Neural cell (in vitro differentiated cells): ENCODE data around the gene CBFA2T3. TPM values are rescaled to one million over a fixed set of nuclear protein-coding genes. Genes with fewer than 3 reads are reported as not detected.

Source experiments
- H2AFZ ChIP-seq: fragments of 200-600, 300-800 bp; sonication (generic), shearing (Covaris generic); 2 replicates; pipeline ENCODE4 v1.6.0; 2014; ENCODE audit warnings: low read depth, mild to moderate bottlenecking, antibody characterized with exemption, low read length, moderate library complexity
- H3F3A ChIP-seq: fragments of 200-600 bp; shearing (Covaris generic); 2 replicates; pipeline ENCODE4 v1.6.1; 2016; ENCODE audit warnings: mild to moderate bottlenecking, moderate library complexity, mixed read lengths, antibody characterized with exemption, low read length; ENCODE audit not compliant: insufficient read depth, poor library complexity, severe bottlenecking
- H3K27ac ChIP-seq: fragments of 200-600, 300-800 bp; sonication (generic), shearing (Covaris generic); 2 replicates; pipeline ENCODE4 v1.5.1; 2014; ENCODE audit warnings: mild to moderate bottlenecking, low read length, moderate library complexity
- H3K27me3 ChIP-seq: fragments of 300-800, 200-600 bp; sonication (generic), shearing (Covaris generic); 2 replicates; pipeline ENCODE4 v1.6.0; 2014; ENCODE audit warnings: mild to moderate bottlenecking, low read depth, low read length, moderate library complexity; ENCODE audit not compliant: insufficient read depth
- H3K36me3 ChIP-seq: fragments of 300-800, 200-600 bp; sonication (generic), shearing (Covaris generic); 2 replicates; pipeline ENCODE4 v1.5.1; 2014; ENCODE audit warnings: mild to moderate bottlenecking, antibody characterized with exemption, low read length, moderate library complexity; ENCODE audit not compliant: insufficient read depth
- H3K4me2 ChIP-seq: fragments of 300-800, 200-600 bp; sonication (generic), shearing (Covaris generic); 2 replicates; pipeline ENCODE4 v1.6.0; 2014; ENCODE audit warnings: mild to moderate bottlenecking, low read length
- H3K4me3 ChIP-seq: fragments of 300-800, 200-600 bp; sonication (generic), shearing (Covaris generic); 2 replicates; pipeline ENCODE4 v1.5.1; 2014; ENCODE audit warnings: mild to moderate bottlenecking, low read length, moderate library complexity
- H3K79me2 ChIP-seq: fragments of 200-600 bp; shearing (Covaris generic); replicated peaks from 2 replicates; pipeline ENCODE4 v1.6.0; 2014; ENCODE audit warnings: mild to moderate bottlenecking, low read length, moderate library complexity; ENCODE audit not compliant: insufficient read depth
- H3K9ac ChIP-seq: fragments of 300-800, 200-600 bp; sonication (generic), shearing (Covaris generic); 2 replicates; pipeline ENCODE4 v1.6.1; 2016; ENCODE audit warnings: mild to moderate bottlenecking, low read length, mixed read lengths
- H3K9me2 ChIP-seq: fragments of 200-600 bp; shearing (Covaris generic); 2 replicates; pipeline ENCODE4 v1.6.1; 2016; ENCODE audit warnings: mild to moderate bottlenecking, low read length, mixed read lengths; ENCODE audit not compliant: insufficient read depth
- H3K9me3 ChIP-seq: fragments of 200-600, 300-800 bp; sonication (generic), shearing (Covaris generic); 2 replicates; pipeline ENCODE4 v1.6.1; 2016; ENCODE audit warnings: mild to moderate bottlenecking, mixed run types, low read length, moderate library complexity, mixed read lengths
- H4K20me1 ChIP-seq: fragments of 200-600 bp; shearing (Covaris generic); 2 replicates; pipeline ENCODE4 v1.6.1; 2016; ENCODE audit warnings: mild to moderate bottlenecking, mixed run types; ENCODE audit not compliant: insufficient read depth
- CTCF ChIP-seq: fragments of 450-650 bp; IDR thresholded peaks from 2 replicates; pipeline ENCODE4 v1.5.1; 2014; ENCODE audit warnings: antibody characterized with exemption, mild to moderate bottlenecking, moderate library complexity; ENCODE audit not compliant: poor library complexity, severe bottlenecking
- EP300 ChIP-seq: fragments of 450-650 bp; conservative IDR thresholded peaks from 2 replicates; pipeline ENCODE4 v1.6.1; 2014; ENCODE audit warnings: antibody characterized with exemption, mild to moderate bottlenecking, moderate library complexity; ENCODE audit not compliant: poor library complexity, severe bottlenecking
- EZH2 ChIP-seq: fragments of 200-600, 300-800 bp; shearing (Covaris generic), sonication (generic); IDR thresholded peaks from 2 replicates; pipeline ENCODE4 v1.6.1; 2014; ENCODE audit warnings: antibody characterized with exemption, low read length, borderline replicate concordance, mild to moderate bottlenecking; ENCODE audit not compliant: insufficient read depth, poor library complexity, severe bottlenecking
- MXI1 ChIP-seq: fragments of 450-650 bp; conservative IDR thresholded peaks from 2 replicates; pipeline ENCODE4 v1.6.1; 2014; ENCODE audit warnings: antibody characterized with exemption, mild to moderate bottlenecking; ENCODE audit not compliant: poor library complexity, severe bottlenecking
- POLR2AphosphoS5 ChIP-seq: IDR thresholded peaks from 2 replicates; pipeline ENCODE4 v1.6.1; 2012
- RAD21 ChIP-seq: fragments of 450-650 bp; conservative IDR thresholded peaks from 2 replicates; pipeline ENCODE4 v1.6.1; 2014; ENCODE audit warnings: antibody characterized with exemption, mild to moderate bottlenecking, moderate library complexity
- REST ChIP-seq: IDR thresholded peaks from 2 replicates; pipeline ENCODE4 v1.6.1; 2012; ENCODE audit warnings: borderline replicate concordance
- SMC3 ChIP-seq: fragments of 450-650 bp; conservative IDR thresholded peaks from 2 replicates; pipeline ENCODE4 v1.6.1; 2014; ENCODE audit warnings: antibody characterized with exemption, mild to moderate bottlenecking, moderate library complexity; ENCODE audit not compliant: poor library complexity
- TAF1 ChIP-seq: IDR thresholded peaks from 2 replicates; pipeline ENCODE4 v1.6.1; 2012; ENCODE audit warnings: low read depth
- polyA plus RNA-seq: library from polyadenylated mRNA; depleted of rRNA; stranded (reverse); fragments of >200 nt; gene quantifications from 2 replicates; pipeline ENCODE4 v1.2.3, GENCODE V29; 2014

The CBFA2T3 gene
- polyA plus RNA-seq, 1 donor from 2014 or later, result 2.1 TPM

GRCh38 chr16:88885693-88886280 is 91.2 kb downstream of the CBFA2T3 start:
- H3K27ac ChIP-seq, result no peak overlapping the region
- TF ChIP-seq SMC3 (no peak), CTCF (no peak), MXI1 (no peak), RAD21 (no peak), TAF1 (no peak)
- no peak overlapping the region for H3K9ac ChIP-seq
- no peaks in the 10 kb centered on the region for H3F3A ChIP-seq
- H4K20me1 ChIP-seq, result no peaks in the 10 kb centered on the region
- H3K36me3 ChIP-seq, result no peaks in the 10 kb centered on the region
- no peak overlapping the region for H2AFZ ChIP-seq
- H3K9me3 ChIP-seq, result no peaks in the 10 kb centered on the region
- no peaks in the 10 kb centered on the region for H3K79me2 ChIP-seq
- no peaks in the 10 kb centered on the region for H3K27me3 ChIP-seq
- H3K4me3 ChIP-seq, result no peak overlapping the region
- no peak overlapping the region for H3K4me2 ChIP-seq
- H3K9me2 ChIP-seq, result no peaks in the 10 kb centered on the region

GRCh38 chr16:88884569-88885271 is 92.3 kb downstream of the CBFA2T3 start:
- no peak overlapping the region for H3K9ac ChIP-seq
- no peak overlapping the region for H3K4me2 ChIP-seq
- H2AFZ ChIP-seq, result no peak overlapping the region
- H3K9me2 ChIP-seq, result no peaks in the 10 kb centered on the region
- no peaks in the 10 kb centered on the region for H3K79me2 ChIP-seq
- H3K27ac ChIP-seq, result no peak overlapping the region
- TF ChIP-seq SMC3 (no peak), REST (no peak), RAD21 (no peak), POLR2AphosphoS5 (no peak), MXI1 (no peak), CTCF (no peak), TAF1 (no peak), EP300 (no peak), EZH2 (no peak)
- H4K20me1 ChIP-seq, result no peaks in the 10 kb centered on the region
- no peak overlapping the region for H3K4me3 ChIP-seq
- H3K27me3 ChIP-seq, result no peaks in the 10 kb centered on the region
- no peaks in the 10 kb centered on the region for H3K36me3 ChIP-seq
- H3F3A ChIP-seq, result no peaks in the 10 kb centered on the region
- H3K9me3 ChIP-seq, result no peaks in the 10 kb centered on the region
